ENCODE results near the gene NOS1AP.

NOS1AP gene

DNA sequence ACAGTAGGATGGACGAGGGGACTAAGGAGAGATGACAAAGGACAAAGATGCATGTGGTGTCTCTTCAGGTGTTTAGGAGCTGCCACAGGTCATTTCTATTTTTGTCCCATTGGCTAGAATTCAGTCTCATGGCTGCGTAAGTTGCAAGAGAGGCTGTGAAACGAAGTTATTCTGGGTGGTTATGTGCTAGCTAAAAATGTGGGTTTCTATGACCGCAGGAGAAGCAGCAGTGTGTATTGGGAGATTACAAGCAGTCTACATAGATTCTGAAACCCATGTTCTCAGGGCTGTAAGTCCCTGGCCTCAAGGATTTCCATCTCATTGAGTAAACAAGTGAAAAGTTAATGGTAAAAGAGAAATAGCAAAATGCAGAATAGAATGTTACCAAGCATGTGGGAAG, 196.5 kb downstream of the NOS1AP start:
- DNase-seq, result no peak

GRCh38 chr1:162270016-162270770, 200.7 kb downstream of the NOS1AP start:
- DNase-seq, result no peak

DNA sequence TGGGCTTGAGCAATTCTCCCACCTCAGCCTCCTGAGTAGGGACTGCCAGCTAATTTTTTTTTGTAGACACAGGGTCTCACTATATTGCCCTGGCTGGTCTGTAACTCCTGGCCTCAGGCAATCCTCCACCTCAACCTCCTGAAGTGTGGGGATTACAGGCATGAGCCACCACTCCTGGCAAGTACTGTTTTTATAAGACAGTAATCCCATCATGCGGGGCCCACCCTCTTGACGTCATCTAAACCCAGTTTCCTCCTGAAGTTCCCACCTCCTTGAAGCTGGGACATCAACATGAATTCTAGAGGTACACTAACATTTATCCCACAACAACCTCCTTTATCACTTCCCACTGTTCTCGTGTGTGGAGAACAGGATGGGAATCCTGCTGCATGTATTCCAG, 202.5 kb downstream of the NOS1AP start:
- no peak for DNase-seq

DNA sequence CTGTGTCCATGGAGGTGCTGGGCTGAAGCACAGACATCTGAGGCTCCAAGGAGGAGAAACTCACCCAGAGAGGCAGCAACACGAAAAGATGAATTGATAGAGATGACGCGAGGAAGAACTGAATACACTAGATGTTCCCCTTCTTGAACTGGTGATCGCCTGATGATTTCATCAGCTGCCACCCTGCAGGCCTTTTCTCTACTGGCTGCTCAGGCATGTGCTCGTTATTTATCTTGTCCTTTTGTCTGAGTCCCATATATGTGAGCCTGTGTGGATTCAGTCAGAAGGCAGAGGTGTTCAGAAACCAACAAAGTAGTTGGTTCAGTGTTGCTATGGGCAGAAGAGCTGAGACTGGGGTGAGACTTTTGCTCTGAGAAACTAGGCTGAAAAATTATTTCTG, 202.9 kb downstream of the NOS1AP start:
- DNase-seq, result no peak

GRCh38 chr1:162275622-162276175, 206.2 kb downstream of the NOS1AP start:
- no peak for DNase-seq

GRCh38 chr1:162276493-162276892, 207.0 kb downstream of the NOS1AP start:
- peak in 1 of 2 experiments; percentile 6 for DNase-seq

- no peak for DNase-seq
These were observed 209.6 kb downstream of the NOS1AP start for GRCh38 chr1:162279136-162279498.

- DNase-seq, result no peak
These were observed 211.9 kb downstream of the NOS1AP start for GRCh38 chr1:162281426-162281825.

- no peak for DNase-seq
These were observed 214.2 kb downstream of the NOS1AP start for GRCh38 chr1:162283657-162284056.

DNA sequence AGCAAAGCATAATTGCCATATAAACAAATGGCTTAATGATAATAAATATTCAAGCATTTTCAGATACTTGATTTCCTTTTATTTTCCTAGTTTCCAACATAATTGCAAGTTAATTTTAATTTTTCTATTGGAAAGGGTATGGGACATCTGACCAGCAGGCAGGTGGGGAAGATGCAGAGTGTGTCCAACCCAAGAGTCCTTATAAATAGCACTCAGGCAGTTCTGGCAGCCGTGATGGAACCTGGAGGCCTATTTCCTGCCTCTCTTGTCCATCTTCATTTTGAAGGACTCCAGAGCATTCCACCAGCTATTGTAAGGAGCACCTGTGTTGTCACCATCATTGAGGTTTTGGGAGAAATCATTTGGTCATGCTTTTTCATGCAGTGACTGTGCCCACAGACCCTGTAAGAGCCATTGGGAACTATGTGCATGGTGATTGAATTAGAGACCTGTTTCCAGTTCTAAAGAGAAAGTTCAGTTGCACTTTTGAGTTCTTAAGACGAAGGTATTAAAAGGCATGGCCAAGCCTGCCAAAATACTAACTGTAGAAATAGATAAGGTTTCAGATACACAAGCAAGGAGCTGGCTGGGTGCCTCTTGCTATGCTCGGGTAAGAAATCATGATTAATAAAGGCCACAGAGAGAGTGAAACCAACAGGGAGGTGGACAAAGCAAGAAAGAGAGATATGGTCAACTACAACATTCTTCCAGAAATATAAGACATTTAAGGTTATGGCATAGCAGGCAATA, 214.9 kb downstream of the NOS1AP start:
- no peak for DNase-seq

GRCh38 chr1:162285149-162285561, 215.7 kb downstream of the NOS1AP start:
- no peak for DNase-seq

DNA sequence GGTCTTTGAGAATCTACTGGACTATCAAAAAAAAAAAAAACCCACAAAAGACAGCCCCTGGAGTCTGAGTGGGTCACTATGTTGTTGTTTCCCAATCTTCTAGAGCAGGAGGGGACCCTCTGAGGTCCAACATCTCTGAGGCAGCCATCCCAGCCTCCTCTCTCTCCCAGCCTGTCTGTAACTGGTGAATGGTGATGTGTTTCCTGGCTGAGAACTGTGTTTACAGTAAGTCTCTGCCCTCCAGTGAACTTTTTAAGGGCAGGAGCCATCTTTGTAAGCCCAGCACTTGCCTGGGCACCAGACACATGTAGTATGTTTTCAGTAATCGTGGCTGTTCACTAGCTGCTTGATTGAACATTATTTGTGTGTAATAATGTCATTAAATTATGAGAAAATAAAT, 221.5 kb downstream of the NOS1AP start:
- DNase-seq, result no peak

- DNase-seq, result no peak
These were observed 222.9 kb downstream of the NOS1AP start for GRCh38 chr1:162292422-162292849.

GRCh38 chr1:162293073-162293692, 223.7 kb downstream of the NOS1AP start:
- DNase-seq, result no peak

- no peak for DNase-seq
These were observed 224.5 kb downstream of the NOS1AP start for GRCh38 chr1:162294015-162294414.

GRCh38 chr1:162297208-162297607, 227.7 kb downstream of the NOS1AP start:
- DNase-seq, result no peak

GRCh38 chr1:162298266-162298665, 228.8 kb downstream of the NOS1AP start:
- no peak for DNase-seq

DNA sequence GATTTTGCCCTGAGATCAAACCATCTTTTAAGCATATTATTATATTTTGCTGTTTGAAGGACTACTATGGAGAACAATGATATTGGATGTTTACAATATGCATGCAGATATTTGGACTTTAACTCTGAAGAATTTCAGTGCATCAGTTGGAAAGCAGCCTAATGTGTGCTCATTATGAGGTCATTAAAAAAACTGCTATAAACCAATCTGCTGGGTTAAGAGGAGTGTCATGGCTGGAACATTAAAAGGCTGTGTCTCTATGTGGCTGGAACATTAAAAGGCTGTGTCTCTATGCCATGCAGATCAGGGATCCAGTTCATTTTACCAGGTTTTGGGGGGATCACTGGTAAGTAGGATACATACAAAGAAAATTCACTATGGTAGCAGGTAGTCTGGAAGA, 229.5 kb downstream of the NOS1AP start:
- no peak for DNase-seq

- no peak for DNase-seq
These were observed 230.8 kb downstream of the NOS1AP start for GRCh38 chr1:162300057-162300917.

- no peak for DNase-seq
These were observed 232.2 kb downstream of the NOS1AP start for GRCh38 chr1:162301696-162302095.

DNA sequence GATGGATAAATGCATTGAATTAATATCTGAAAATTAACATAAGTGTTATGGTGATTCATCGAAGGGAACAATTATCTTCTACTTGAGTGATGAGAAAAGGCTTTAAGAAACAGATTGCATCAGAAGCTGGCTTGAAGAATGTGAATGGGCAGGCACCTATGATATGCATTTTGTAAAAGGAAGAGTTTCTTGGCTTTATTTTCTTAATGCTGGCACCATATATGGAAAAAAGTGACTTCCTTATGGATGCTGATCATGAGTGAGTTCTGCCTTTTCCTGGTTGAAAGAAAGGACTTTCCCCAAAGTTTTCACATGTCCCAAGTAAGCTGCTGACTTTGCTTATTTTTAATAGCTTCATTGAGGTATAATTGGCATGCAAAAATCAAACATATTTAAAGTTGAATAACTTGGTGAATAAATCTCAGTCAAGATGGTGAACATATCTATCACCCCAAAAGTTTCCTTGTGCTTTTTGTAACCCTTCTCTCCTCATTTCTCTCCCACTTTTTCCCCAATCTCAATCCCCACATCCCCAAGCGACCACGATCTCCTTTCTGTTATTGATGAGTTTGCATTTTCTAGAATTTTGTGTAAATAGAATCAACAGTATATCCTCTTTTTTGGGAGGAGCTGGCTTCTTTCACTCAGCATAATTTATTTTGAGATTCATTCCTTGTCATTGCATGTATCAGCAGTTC, 233.0 kb downstream of the NOS1AP start:
- DNase-seq, result no peak

- DNase-seq, result no peak
These were observed 233.5 kb downstream of the NOS1AP start for GRCh38 chr1:162303004-162303344.
